Neural progenitor cell (in vitro differentiated cells): Measurements from ENCODE around the gene METTL14. TPM values are rescaled to one million over a fixed set of nuclear protein-coding genes. Genes with fewer than 3 reads are reported as not detected.
"Not testable (repeated sequence)": the region's sequence is repeated elsewhere in the genome, so short reads cannot be mapped to it uniquely, and the experiment has no call there.

Experiments used
- DNase-seq: peaks from one replicate; pipeline ENCODE4 v3.0.0-alpha.2; 2016; ENCODE audit warnings: low spot score
- H2AFZ ChIP-seq: fragments of 200-600 bp; sonication (generic); replicated peaks from 2 replicates; pipeline ENCODE4 v1.6.1; 2016; ENCODE audit warnings: antibody characterized with exemption
- H3F3A ChIP-seq: fragments of 200-600 bp; sonication (generic); 2 replicates; pipeline ENCODE4 v1.6.1; 2016; ENCODE audit warnings: antibody characterized with exemption, low read depth
- H3K27ac ChIP-seq: fragments of 200-600 bp; sonication (generic); 2 replicates; pipeline ENCODE4 v1.5.1; 2016; ENCODE audit warnings: mild to moderate bottlenecking
- H3K27me3 ChIP-seq: fragments of 200-600 bp; sonication (generic); 2 replicates; pipeline ENCODE4 v1.6.1; 2016; ENCODE audit warnings: mild to moderate bottlenecking, moderate library complexity
- H3K36me3 ChIP-seq: fragments of 200-600 bp; sonication (generic); 2 replicates; pipeline ENCODE4 v1.5.1; 2016
- H3K4me1 ChIP-seq: fragments of 200-600 bp; sonication (generic); 2 replicates; pipeline ENCODE4 v1.6.1; 2016; ENCODE audit warnings: mixed run types
- H3K4me2 ChIP-seq: fragments of 200-600 bp; sonication (generic); 2 replicates; pipeline ENCODE4 v1.6.1; 2016
- H3K4me3 ChIP-seq: fragments of 200-600 bp; sonication (generic); 2 replicates; pipeline ENCODE4 v1.5.1; 2016
- H3K79me2 ChIP-seq: fragments of 200-600 bp; sonication (generic); 2 replicates; pipeline ENCODE4 v1.6.1; 2016; ENCODE audit warnings: low read depth
- H3K9ac ChIP-seq: fragments of 200-600 bp; sonication (generic); 2 replicates; pipeline ENCODE4 v1.6.1; 2016
- H3K9me3 ChIP-seq: fragments of 200-600 bp; sonication (generic); 2 replicates; pipeline ENCODE4 v1.5.1; 2016; ENCODE audit warnings: low read depth
- H4K20me1 ChIP-seq: fragments of 200-600 bp; sonication (generic); 2 replicates; pipeline ENCODE4 v1.6.1; 2016; ENCODE audit warnings: low read depth
- H3K27ac Mint-ChIP-seq: 3 replicates; pipeline ENCODE4 v1.8.0; 2021; ENCODE audit warnings: mixed read lengths
- H3K27me3 Mint-ChIP-seq: 2 replicates; pipeline ENCODE4 v1.8.0; 2022; ENCODE audit warnings: low read depth, mild to moderate bottlenecking, inconsistent platforms, moderate library complexity, mixed read lengths; ENCODE audit not compliant: insufficient read depth
- H3K36me3 Mint-ChIP-seq: 3 replicates; pipeline ENCODE4 v1.8.0; 2021; ENCODE audit warnings: mixed read lengths
- H3K4me1 Mint-ChIP-seq: 3 replicates; pipeline ENCODE4 v1.8.0; 2021; ENCODE audit warnings: mixed read lengths
- H3K4me3 Mint-ChIP-seq: 3 replicates; pipeline ENCODE4 v1.8.0; 2021; ENCODE audit warnings: mild to moderate bottlenecking, moderate library complexity, mixed read lengths
- H3K9me3 Mint-ChIP-seq: 3 replicates; pipeline ENCODE4 v1.8.0; 2020; ENCODE audit warnings: mixed read lengths
- EZH2phosphoT487 ChIP-seq: fragments of 200-600 bp; sonication (generic); IDR thresholded peaks from 2 replicates; pipeline ENCODE4 v1.6.1; 2017; ENCODE audit warnings: antibody characterized with exemption
- total RNA-seq: library from RNA; depleted of rRNA; stranded (reverse); fragments of >200 nt; gene quantifications from 2 replicates; pipeline ENCODE4 v1.2.3, GENCODE V29; 2015; ENCODE audit warnings: low replicate concordance
- TF ChIP-seq, protein P1 (sequence below): fragments of 200-600 bp; sonication (generic); IDR thresholded peaks from 2 replicates; pipeline ENCODE4 v1.5.1; 2017; ENCODE audit warnings: antibody characterized with exemption, mild to moderate bottlenecking

Gene METTL14
- 43.2 and 52.4 TPM in 2 replicates for total RNA-seq

DNA sequence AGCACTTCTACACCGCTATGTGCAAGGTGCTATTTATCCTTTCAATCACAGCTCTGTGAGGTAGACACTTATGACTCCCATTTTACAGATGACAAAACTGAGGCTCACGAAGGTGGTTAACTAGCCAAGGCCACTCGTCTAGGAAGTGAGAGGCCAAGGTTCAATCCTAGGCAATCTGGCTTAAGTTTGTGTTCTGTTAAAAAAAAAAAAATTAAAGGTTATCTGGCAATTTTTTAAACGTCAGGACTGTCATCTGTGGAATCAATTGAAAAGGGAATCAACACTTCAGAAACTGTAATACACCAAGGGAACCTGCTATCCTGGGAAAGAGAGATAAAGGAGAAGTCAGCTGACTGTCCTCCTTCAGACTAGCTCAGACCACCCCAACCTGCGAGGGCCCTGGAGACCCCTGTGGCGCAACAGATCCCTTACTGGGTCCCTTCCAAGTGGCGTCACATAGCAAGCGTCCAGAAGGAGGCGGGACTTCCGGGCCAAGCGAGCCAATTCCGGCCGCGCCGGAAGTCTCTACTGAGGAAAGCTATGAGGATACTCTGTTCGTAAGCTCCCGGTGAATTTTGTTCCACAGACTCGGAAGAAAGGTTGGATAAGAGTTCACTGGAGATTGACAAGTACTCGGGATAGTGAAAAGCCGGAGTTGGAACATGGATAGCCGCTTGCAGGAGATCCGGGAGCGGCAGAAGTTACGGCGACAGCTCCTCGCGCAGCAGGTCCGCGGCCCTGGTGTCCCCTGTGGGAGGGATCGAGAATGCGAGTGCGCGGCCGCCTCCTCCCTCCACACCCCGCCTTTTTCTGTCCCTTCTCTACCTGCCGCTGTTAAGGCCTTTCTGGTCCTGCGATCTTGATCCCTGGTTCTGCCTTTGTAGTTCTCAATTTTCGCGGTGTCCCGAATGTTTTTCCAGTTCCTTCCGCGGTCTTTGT is at the start of gene METTL14:
Gene METTL14 (plus strand): TSS at position 520 of the 939 bp plus-strand sequence. CDS start 143 bp downstream, at position 663.
- Histone ChIP-seq H3K4me3 (peak within 1 kb of the TSS; percentile 83), H3K9ac (peak within 1 kb of the TSS; percentile 84), H4K20me1 (peaks cover 19% of the 10 kb centered on the region), H3K27ac (peak within 1 kb of the TSS; percentile 92), H3K9me3 (no peaks in the 10 kb centered on the region), H3K79me2 (peaks cover 41% of the 10 kb centered on the region), H3K4me1 (peaks cover 14% of the 10 kb centered on the region), H2AFZ (peak within 1 kb of the TSS; percentile 83), H3K4me2 (peak within 1 kb of the TSS; percentile 95), H3F3A (no peaks in the 10 kb centered on the region), H3K27me3 (no peaks in the 10 kb centered on the region), H3K36me3 (peaks cover 4% of the 10 kb centered on the region)
- Mint-ChIP-seq H3K4me3 (peak within 1 kb of the TSS; percentile 99), H3K27me3 (peaks cover 2% of the 10 kb centered on the region), H3K4me1 (peaks cover 16% of the 10 kb centered on the region), H3K27ac (peak within 1 kb of the TSS; percentile 99), H3K36me3 (peaks cover 2% of the 10 kb centered on the region), H3K9me3 (no peaks in the 10 kb centered on the region)
- no peak for TF ChIP-seq EZH2phosphoT487
- TF ChIP-seq, protein P1, sequence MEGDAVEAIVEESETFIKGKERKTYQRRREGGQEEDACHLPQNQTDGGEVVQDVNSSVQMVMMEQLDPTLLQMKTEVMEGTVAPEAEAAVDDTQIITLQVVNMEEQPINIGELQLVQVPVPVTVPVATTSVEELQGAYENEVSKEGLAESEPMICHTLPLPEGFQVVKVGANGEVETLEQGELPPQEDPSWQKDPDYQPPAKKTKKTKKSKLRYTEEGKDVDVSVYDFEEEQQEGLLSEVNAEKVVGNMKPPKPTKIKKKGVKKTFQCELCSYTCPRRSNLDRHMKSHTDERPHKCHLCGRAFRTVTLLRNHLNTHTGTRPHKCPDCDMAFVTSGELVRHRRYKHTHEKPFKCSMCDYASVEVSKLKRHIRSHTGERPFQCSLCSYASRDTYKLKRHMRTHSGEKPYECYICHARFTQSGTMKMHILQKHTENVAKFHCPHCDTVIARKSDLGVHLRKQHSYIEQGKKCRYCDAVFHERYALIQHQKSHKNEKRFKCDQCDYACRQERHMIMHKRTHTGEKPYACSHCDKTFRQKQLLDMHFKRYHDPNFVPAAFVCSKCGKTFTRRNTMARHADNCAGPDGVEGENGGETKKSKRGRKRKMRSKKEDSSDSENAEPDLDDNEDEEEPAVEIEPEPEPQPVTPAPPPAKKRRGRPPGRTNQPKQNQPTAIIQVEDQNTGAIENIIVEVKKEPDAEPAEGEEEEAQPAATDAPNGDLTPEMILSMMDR: peak; percentile 4
- DNase-seq: peak; percentile 97

GRCh38 chr4:118636126-118636525 is 49.1 kb upstream of the METTL14 start:
- not testable (repeated sequence) for H3K4me3 ChIP-seq, H3K4me3 Mint-ChIP-seq, H2AFZ ChIP-seq, H3K27me3 Mint-ChIP-seq, H3K36me3 Mint-ChIP-seq, H3K4me1 Mint-ChIP-seq, H3K27ac Mint-ChIP-seq, DNase-seq, H3K27me3 ChIP-seq, H3K9ac ChIP-seq, H3K79me2 ChIP-seq, H3K4me1 ChIP-seq, H3K9me3 Mint-ChIP-seq, H3F3A ChIP-seq, H3K4me2 ChIP-seq, H3K36me3 ChIP-seq, H4K20me1 ChIP-seq, H3K9me3 ChIP-seq, H3K27ac ChIP-seq

DNA sequence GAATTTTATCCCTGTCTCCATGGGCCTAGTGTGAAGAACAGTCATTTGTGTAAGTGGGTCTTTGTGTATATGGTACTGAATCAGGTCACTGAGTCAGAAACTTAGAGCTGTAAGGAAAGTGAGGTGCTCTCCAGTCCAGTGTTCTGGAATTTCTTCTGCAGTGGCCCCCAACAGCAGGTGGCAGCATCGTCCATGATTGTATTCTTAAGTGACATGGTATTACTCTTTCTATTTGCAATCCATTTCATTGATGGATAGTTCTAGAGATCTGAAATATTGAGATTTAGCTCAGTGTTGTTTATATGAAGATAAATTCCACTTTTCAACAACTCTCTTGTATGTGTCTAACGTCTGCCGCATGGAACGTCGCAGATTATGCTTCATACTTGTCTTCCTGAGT is 20.5 kb upstream of the METTL14 start:
- not testable (repeated sequence) for H3K27me3 ChIP-seq, H2AFZ ChIP-seq, H3K4me2 ChIP-seq, H3K4me3 ChIP-seq, H3K27ac ChIP-seq, H3K4me1 ChIP-seq, H3F3A ChIP-seq, H3K36me3 Mint-ChIP-seq, H3K9me3 Mint-ChIP-seq, H3K27me3 Mint-ChIP-seq, H3K9me3 ChIP-seq, H3K4me3 Mint-ChIP-seq, H3K4me1 Mint-ChIP-seq, H3K27ac Mint-ChIP-seq, H3K36me3 ChIP-seq, H4K20me1 ChIP-seq, H3K9ac ChIP-seq, H3K79me2 ChIP-seq
- peak; percentile 32 for DNase-seq
- TF ChIP-seq, protein P1: peak; percentile 52

GRCh38 chr4:118669220-118669619 is 16.0 kb upstream of the METTL14 start:
- not testable (repeated sequence) for H3K9me3 Mint-ChIP-seq, H3K27me3 Mint-ChIP-seq, H3K4me3 Mint-ChIP-seq, H2AFZ ChIP-seq, H3K4me1 Mint-ChIP-seq, H3K9ac ChIP-seq, H3F3A ChIP-seq, H3K36me3 Mint-ChIP-seq, H4K20me1 ChIP-seq, H3K27me3 ChIP-seq, H3K27ac ChIP-seq, H3K4me2 ChIP-seq, H3K36me3 ChIP-seq, H3K4me3 ChIP-seq, H3K79me2 ChIP-seq, H3K9me3 ChIP-seq, H3K27ac Mint-ChIP-seq, H3K4me1 ChIP-seq
- peak; percentile 85 for DNase-seq

DNA sequence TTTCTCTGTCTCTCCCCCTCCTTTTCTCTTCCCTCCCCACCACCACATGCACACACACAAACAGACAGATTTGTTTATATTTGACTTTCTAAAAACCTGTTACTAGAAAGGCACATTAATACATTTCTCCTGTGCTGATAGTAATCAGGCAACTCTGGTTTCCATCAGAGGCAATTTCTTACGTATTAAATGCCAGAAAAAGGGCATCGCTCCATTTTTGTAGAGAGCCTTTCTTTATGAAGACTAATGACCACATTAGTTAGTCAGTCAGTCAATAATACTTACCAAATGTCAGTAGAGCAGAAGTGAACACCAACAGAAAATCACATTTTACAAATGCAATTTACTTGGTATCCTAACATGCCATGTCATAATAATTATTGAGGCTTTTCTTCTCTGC is 14.2 kb upstream of the METTL14 start:
- H3K9ac ChIP-seq, H3F3A ChIP-seq, H3K36me3 Mint-ChIP-seq: not testable (repeated sequence)

More for the DNA sequence above, 14.2 kb upstream of the METTL14 start:
- not testable (repeated sequence) for H3K79me2 ChIP-seq, H3K4me1 Mint-ChIP-seq, H3K9me3 Mint-ChIP-seq, H4K20me1 ChIP-seq, H3K27me3 ChIP-seq, H2AFZ ChIP-seq, H3K4me1 ChIP-seq, H3K27ac ChIP-seq, H3K9me3 ChIP-seq, H3K27ac Mint-ChIP-seq, DNase-seq, H3K4me2 ChIP-seq, H3K36me3 ChIP-seq, H3K27me3 Mint-ChIP-seq, H3K4me3 ChIP-seq, H3K4me3 Mint-ChIP-seq
